ENCODE data around the gene NEK3.
"Not testable (repeated sequence)": the region's sequence is repeated elsewhere in the genome, so short reads cannot be mapped to it uniquely, and the experiment has no call there.

- not testable (repeated sequence) for TF ChIP-seq EP300, POLR2A, CTCF (IDR thresholded peaks at IDR 0.05)
Measured at GRCh38 chr13:52173970-52174369, 14.6 kb upstream of the NEK3 start.

Data from sigmoid colon (tissue), 4 donors.